Activated CD4-positive, alpha-beta T cell treated with anti-CD3 and anti-CD28 coated beads, Interleukin-2, amount 10 ng/mL, durations not matched to agents 7 days and 5 days (primary cell): ENCODE results near the gene FCMR. TPM values are rescaled to one million over a fixed set of nuclear protein-coding genes. Genes with fewer than 3 reads are reported as not detected.

ENCODE experiments used
- CTCF ChIA-PET: fragments of 350-600 bp; sonication (Branson Sonifier 250); formaldehyde crosslinking; loops from one replicate; lab custom pipeline; 2021; ENCODE audit warnings: antibody characterized with exemption; lab: Charles Lee
- POLR2A ChIA-PET: fragments of 350-600 bp; sonication (Branson Sonifier 250); formaldehyde crosslinking; loops from one replicate; lab custom pipeline; 2021; ENCODE audit warnings: antibody characterized with exemption; lab: Charles Lee
- DNase-seq: peaks from one replicate; pipeline ENCODE4 v3.0.0-alpha.2; 2020
- H3K27ac Mint-ChIP-seq: one replicate; pipeline ENCODE4 v1.8.0; 2021; ENCODE audit warnings: mild to moderate bottlenecking, moderate library complexity, mixed read lengths
- H3K27me3 Mint-ChIP-seq: one replicate; pipeline ENCODE4 v1.8.0; 2021; ENCODE audit warnings: mixed read lengths
- H3K36me3 Mint-ChIP-seq: one replicate; pipeline ENCODE4 v1.8.0; 2021; ENCODE audit warnings: low read depth, mixed read lengths
- H3K4me1 Mint-ChIP-seq: one replicate; pipeline ENCODE4 v1.8.0; 2021; ENCODE audit warnings: mixed read lengths
- H3K4me3 Mint-ChIP-seq: one replicate; pipeline ENCODE4 v1.8.0; 2021; ENCODE audit warnings: mild to moderate bottlenecking, moderate library complexity, mixed read lengths
- H3K9me3 Mint-ChIP-seq: one replicate; pipeline ENCODE4 v1.8.0; 2021; ENCODE audit warnings: mixed read lengths
- total RNA-seq, 2 experiments: library from RNA; stranded (reverse); gene quantifications; one replicate each; pipeline ENCODE4 v1.2.3, GENCODE V29; 2021

Gene FCMR
- total RNA-seq, 2 experiments from 2014 or later: 151 to 157 TPM

- Mint-ChIP-seq H3K9me3 (no peaks in the 10 kb centered on the region), H3K36me3 (peaks cover 77% of the 10 kb centered on the region), H3K27ac (no peak overlapping the region), H3K4me3 (no peak overlapping the region), H3K27me3 (no peaks in the 10 kb centered on the region), H3K4me1 (peaks cover 89% of the 10 kb centered on the region)
- DNase-seq: no peak
- POLR2A ChIA-PET: no interaction called here
- CTCF ChIA-PET: interaction anchor here (0.7 to 4.0 kb wide), 6 partner anchors 11 to 188 kb away, joined by 3 to 32 read pairs (median 4); no protein-coding TSS in a partner anchor
These were observed 7.8 kb downstream of the FCMR start for GRCh38 chr1:206913766-206914537.

GRCh38 chr1:206912445-206913095, 9.2 kb downstream of the FCMR start:
- no peak overlapping the region for H3K27ac Mint-ChIP-seq

GRCh38 chr1:206911064-206911663, 10.6 kb downstream of the FCMR start:
- no peak overlapping the region for H3K27ac Mint-ChIP-seq
- H3K4me1 Mint-ChIP-seq: peaks cover 87% of the 10 kb centered on the region
- ChIA-PET POLR2A (no interaction called here), CTCF (interaction anchor here (0.7 to 4.0 kb wide), 32 partner anchors 11 to 307 kb away, joined by 3 to 32 read pairs (median 4); partner anchors contain the start of gene FCMR)
- no peaks in the 10 kb centered on the region for H3K9me3 Mint-ChIP-seq
- H3K36me3 Mint-ChIP-seq: peaks cover 80% of the 10 kb centered on the region
- no peaks in the 10 kb centered on the region for H3K27me3 Mint-ChIP-seq
- DNase-seq: peak; percentile 46
- H3K4me3 Mint-ChIP-seq: no peak overlapping the region

More at GRCh38 chr1:206912445-206913095, 9.2 kb downstream of the FCMR start:
- H3K4me1 Mint-ChIP-seq: peaks cover 88% of the 10 kb centered on the region
- CTCF ChIA-PET: interaction anchor here (0.7 to 4.0 kb wide), 56 partner anchors 9 to 283 kb away, joined by 3 to 32 read pairs (median 4); partner anchors contain the start of genes DYRK3, FCMR and IL19
- POLR2A ChIA-PET: no interaction called here
- peaks cover 81% of the 10 kb centered on the region for H3K36me3 Mint-ChIP-seq
- H3K4me3 Mint-ChIP-seq: no peak overlapping the region
- no peaks in the 10 kb centered on the region for H3K9me3 Mint-ChIP-seq
- DNase-seq: peak; percentile 76
- no peaks in the 10 kb centered on the region for H3K27me3 Mint-ChIP-seq

GRCh38 chr1:206909883-206910318, 11.8 kb downstream of the FCMR start:
- H3K27ac Mint-ChIP-seq: no peak overlapping the region
- H3K27me3 Mint-ChIP-seq: no peaks in the 10 kb centered on the region
- H3K36me3 Mint-ChIP-seq: peaks cover 79% of the 10 kb centered on the region
- H3K4me1 Mint-ChIP-seq: peaks cover 87% of the 10 kb centered on the region
- no peaks in the 10 kb centered on the region for H3K9me3 Mint-ChIP-seq
- peak overlapping the region; percentile 25 for H3K4me3 Mint-ChIP-seq
- ChIA-PET CTCF (interaction anchor here (0.8 to 5.6 kb wide), 14 partner anchors 9 to 183 kb away, joined by 3 to 23 read pairs (median 6); partner anchors contain the start of genes FCMR and IL19), POLR2A (no interaction called here)
- DNase-seq: no peak

GRCh38 chr1:206909161-206909882, 12.4 kb downstream of the FCMR start:
- H3K4me1 Mint-ChIP-seq: peaks cover 87% of the 10 kb centered on the region
- peaks cover 80% of the 10 kb centered on the region for H3K36me3 Mint-ChIP-seq
- POLR2A ChIA-PET: interaction anchor here (0.6 kb wide), 1 partner anchor 59 kb away, joined by 6 read pairs; no protein-coding TSS in a partner anchor
- H3K27me3 Mint-ChIP-seq: no peaks in the 10 kb centered on the region
- peak overlapping the region; percentile 25 for H3K4me3 Mint-ChIP-seq
- CTCF ChIA-PET: interaction anchor here (0.6 to 5.6 kb wide), 25 partner anchors 9 to 428 kb away, joined by 3 to 23 read pairs (median 4); partner anchors contain the start of genes EIF2D, FCMR and IL19
- no peaks in the 10 kb centered on the region for H3K9me3 Mint-ChIP-seq
- DNase-seq: peak; percentile 36
- peak overlapping the region; percentile 17 for H3K27ac Mint-ChIP-seq

GRCh38 chr1:206908038-206908437, 13.7 kb downstream of the FCMR start:
- H3K27me3 Mint-ChIP-seq: no peaks in the 10 kb centered on the region
- POLR2A ChIA-PET: no interaction called here
- no peak overlapping the region for H3K27ac Mint-ChIP-seq
- no peak for DNase-seq
- peaks cover 82% of the 10 kb centered on the region for H3K36me3 Mint-ChIP-seq
- H3K9me3 Mint-ChIP-seq: no peaks in the 10 kb centered on the region
- no peak overlapping the region for H3K4me3 Mint-ChIP-seq
- CTCF ChIA-PET: interaction anchor here (1.3 to 5.6 kb wide), 9 partner anchors 12 to 329 kb away, joined by 3 to 23 read pairs (median 8); partner anchors contain the start of genes EIF2D and FCMR
- H3K4me1 Mint-ChIP-seq: peaks cover 77% of the 10 kb centered on the region

GRCh38 chr1:206907304-206907991, 14.3 kb downstream of the FCMR start:
- Mint-ChIP-seq H3K36me3 (peaks cover 81% of the 10 kb centered on the region), H3K4me1 (peaks cover 71% of the 10 kb centered on the region), H3K9me3 (no peaks in the 10 kb centered on the region), H3K27me3 (no peaks in the 10 kb centered on the region), H3K4me3 (no peak overlapping the region), H3K27ac (no peak overlapping the region)
- DNase-seq: no peak
- CTCF ChIA-PET: interaction anchor here (2.2 to 5.6 kb wide), 6 partner anchors 11 to 181 kb away, joined by 8 to 23 read pairs (median 14); partner anchors contain the start of gene FCMR
- POLR2A ChIA-PET: no interaction called here

- H3K4me1 Mint-ChIP-seq: peaks cover 55% of the 10 kb centered on the region
- peak overlapping the region; percentile 88 for H3K27ac Mint-ChIP-seq
- POLR2A ChIA-PET: no interaction called here
- CTCF ChIA-PET: interaction anchor here (0.7 to 5.6 kb wide), 15 partner anchors 9 to 270 kb away, joined by 3 to 23 read pairs (median 3); partner anchors contain the start of genes DYRK3 and IL20
- H3K36me3 Mint-ChIP-seq: peaks cover 71% of the 10 kb centered on the region
- no peaks in the 10 kb centered on the region for H3K27me3 Mint-ChIP-seq
- H3K9me3 Mint-ChIP-seq: no peaks in the 10 kb centered on the region
- no peak for DNase-seq
- H3K4me3 Mint-ChIP-seq: peak overlapping the region; percentile 21
These were observed 16.2 kb downstream of the FCMR start for GRCh38 chr1:206905295-206906164.

- no peaks in the 10 kb centered on the region for H3K9me3 Mint-ChIP-seq
- POLR2A ChIA-PET: no interaction called here
- CTCF ChIA-PET: interaction anchor here (0.8 to 5.6 kb wide), 6 partner anchors 18 to 178 kb away, joined by 3 to 23 read pairs (median 4); no protein-coding TSS in a partner anchor
- H3K36me3 Mint-ChIP-seq: peaks cover 68% of the 10 kb centered on the region
- H3K27me3 Mint-ChIP-seq: no peaks in the 10 kb centered on the region
- no peak for DNase-seq
- H3K4me3 Mint-ChIP-seq: no peak overlapping the region
- peaks cover 48% of the 10 kb centered on the region for H3K4me1 Mint-ChIP-seq
- no peak overlapping the region for H3K27ac Mint-ChIP-seq
These were observed 17.2 kb downstream of the FCMR start for GRCh38 chr1:206904423-206905142.

GRCh38 chr1:206903687-206904086, 18.1 kb downstream of the FCMR start:
- Mint-ChIP-seq H3K36me3 (peaks cover 64% of the 10 kb centered on the region), H3K27ac (no peak overlapping the region), H3K4me3 (no peak overlapping the region), H3K4me1 (peaks cover 46% of the 10 kb centered on the region), H3K9me3 (no peaks in the 10 kb centered on the region), H3K27me3 (no peaks in the 10 kb centered on the region)
- no peak for DNase-seq
- ChIA-PET CTCF (interaction anchor here (1.2 to 1.4 kb wide), 3 partner anchors 9 to 38 kb away, joined by 3 to 5 read pairs (median 3); partner anchors contain the start of gene IL20), POLR2A (no interaction called here)
